ENCODE results near the gene CYTIP.

CYTIP gene

GRCh38 chr2:157463002-157463401, 19.1 kb upstream of the CYTIP start:
- no peak for DNase-seq (ENCODE audit: low read depth)

GRCh38 chr2:157460897-157461296, 17.0 kb upstream of the CYTIP start:
- DNase-seq (ENCODE audit: low read depth), result no peak

- peak; percentile 10 for DNase-seq (ENCODE audit: low read depth)
Observed at GRCh38 chr2:157460384-157460837, 16.5 kb upstream of the CYTIP start.

- DNase-seq (ENCODE audit: low read depth), result no peak
Observed at GRCh38 chr2:157459486-157459885, 15.6 kb upstream of the CYTIP start.

- no peak for DNase-seq (ENCODE audit: low read depth)
Observed at GRCh38 chr2:157447741-157448140, 3.9 kb upstream of the CYTIP start.

GRCh38 chr2:157447031-157447430, 3.1 kb upstream of the CYTIP start:
- DNase-seq (ENCODE audit: low read depth), result no peak

- DNase-seq (ENCODE audit: low read depth), result no peak
Observed at GRCh38 chr2:157444641-157445040, 752 bp upstream of the CYTIP start.

GRCh38 chr2:157443090-157443489, 799 bp downstream of the CYTIP start:
- DNase-seq (ENCODE audit: low read depth), result no peak

GRCh38 chr2:157442636-157443035, 1.3 kb downstream of the CYTIP start:
- DNase-seq (ENCODE audit: low read depth), result no peak

GRCh38 chr2:157442191-157442590, 1.7 kb downstream of the CYTIP start:
- DNase-seq (ENCODE audit: low read depth), result no peak

- no peak for DNase-seq (ENCODE audit: low read depth)
Observed at GRCh38 chr2:157441072-157441454, 2.8 kb downstream of the CYTIP start.

GRCh38 chr2:157440404-157441071, 3.4 kb downstream of the CYTIP start:
- DNase-seq (ENCODE audit: low read depth), result no peak

GRCh38 chr2:157439824-157440186, 4.1 kb downstream of the CYTIP start:
- no peak for DNase-seq (ENCODE audit: low read depth)

- DNase-seq (ENCODE audit: low read depth), result peak; percentile 35
Observed at GRCh38 chr2:157438863-157439823, 4.7 kb downstream of the CYTIP start.

- peak; percentile 11 for DNase-seq (ENCODE audit: low read depth)
Observed at GRCh38 chr2:157433394-157433793, 10.5 kb downstream of the CYTIP start.

GRCh38 chr2:157432475-157433106, 11.3 kb downstream of the CYTIP start:
- DNase-seq (ENCODE audit: low read depth), result no peak

GRCh38 chr2:157431176-157431575, 12.7 kb downstream of the CYTIP start:
- no peak for DNase-seq (ENCODE audit: low read depth)

- DNase-seq (ENCODE audit: low read depth), result no peak
Observed at GRCh38 chr2:157428500-157429175, 15.3 kb downstream of the CYTIP start.

- no peak for DNase-seq (ENCODE audit: low read depth)
Observed at GRCh38 chr2:157427922-157428303, 16.0 kb downstream of the CYTIP start.

GRCh38 chr2:157427003-157427921, 16.6 kb downstream of the CYTIP start:
- no peak for DNase-seq (ENCODE audit: low read depth)

- DNase-seq (ENCODE audit: low read depth), result no peak
Observed at GRCh38 chr2:157426477-157426994, 17.4 kb downstream of the CYTIP start.
